ENCODE data around the gene SERP2.
"Not testable (repeated sequence)": the region's sequence is repeated elsewhere in the genome, so short reads cannot be mapped to it uniquely, and the experiment has no call there.

The SERP2 gene

DNA sequence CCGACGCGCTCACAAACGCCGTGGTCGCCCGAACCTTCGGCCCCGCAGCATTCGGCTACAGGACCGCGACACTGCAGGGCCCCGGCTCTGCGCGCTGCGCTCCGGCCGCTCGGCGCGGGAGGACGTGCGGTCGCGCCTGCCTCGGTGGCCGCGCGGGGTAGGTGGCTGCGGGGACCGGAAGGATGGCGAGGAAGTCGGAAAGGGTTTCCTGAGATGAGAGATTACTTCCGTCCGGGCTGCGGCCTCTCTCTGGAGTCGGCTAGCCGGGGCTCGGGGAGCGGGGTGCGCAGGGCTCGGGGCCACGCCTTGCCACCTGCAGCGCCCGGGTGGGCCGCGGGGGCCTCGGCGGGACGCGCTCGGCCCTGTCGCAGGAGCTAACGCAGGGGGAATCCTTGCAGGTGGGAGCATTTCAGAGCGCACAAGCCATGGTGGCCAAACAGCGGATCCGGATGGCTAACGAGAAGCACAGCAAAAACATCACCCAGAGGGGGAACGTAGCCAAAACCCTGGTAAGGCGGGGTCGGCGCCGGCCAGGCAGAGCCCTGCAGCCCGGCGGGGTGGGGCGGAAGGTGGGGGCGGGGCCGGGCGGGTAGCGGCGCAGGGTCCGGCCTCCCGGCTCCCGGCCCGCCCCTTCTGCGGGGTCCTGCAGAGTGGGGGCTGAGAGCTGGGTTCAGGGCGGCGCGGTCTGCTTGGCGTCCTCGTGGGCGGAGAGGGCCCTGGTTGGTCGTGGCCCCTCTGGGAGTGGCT lies at the start of gene SERP2:
TSS of gene SERP2 (plus strand) at position 224 of the 747 bp plus-strand sequence. CDS start at position 426, 202 bp downstream.
- no peak for DNase-seq (ENCODE audit: low read depth in 2 of 3, low spot score in 2 of 3)

DNA sequence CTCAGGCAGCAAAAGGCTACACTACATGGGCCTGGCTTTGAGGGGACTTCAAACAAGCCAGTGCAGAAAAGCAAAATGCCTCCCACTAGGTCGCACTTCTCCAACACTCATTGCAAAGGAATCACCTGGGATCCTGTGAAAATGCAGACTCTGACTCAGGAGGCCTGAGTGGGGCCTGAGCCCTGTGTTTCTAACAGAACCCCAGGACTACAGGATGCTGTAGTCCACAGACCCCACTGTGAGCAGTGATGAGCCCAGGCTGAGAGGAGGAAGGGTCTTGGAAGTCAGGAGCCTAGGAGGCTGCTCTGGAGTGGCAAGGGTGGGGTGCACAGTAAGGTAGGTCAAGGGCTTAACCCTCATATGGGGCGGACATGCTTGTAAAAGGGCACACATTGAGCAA lies 46.7 kb upstream of the SERP2 start:
- DNase-seq (ENCODE audit: low read depth in 2 of 3, low spot score in 2 of 3): no peak

GRCh38 chr13:44329041-44329440 lies 44.6 kb upstream of the SERP2 start:
- DNase-seq (ENCODE audit: low read depth in 2 of 3, low spot score in 2 of 3): not testable (repeated sequence)

GRCh38 chr13:44329909-44330545 lies 43.6 kb upstream of the SERP2 start:
- no peak for DNase-seq (ENCODE audit: low read depth in 2 of 3, low spot score in 2 of 3)

DNA sequence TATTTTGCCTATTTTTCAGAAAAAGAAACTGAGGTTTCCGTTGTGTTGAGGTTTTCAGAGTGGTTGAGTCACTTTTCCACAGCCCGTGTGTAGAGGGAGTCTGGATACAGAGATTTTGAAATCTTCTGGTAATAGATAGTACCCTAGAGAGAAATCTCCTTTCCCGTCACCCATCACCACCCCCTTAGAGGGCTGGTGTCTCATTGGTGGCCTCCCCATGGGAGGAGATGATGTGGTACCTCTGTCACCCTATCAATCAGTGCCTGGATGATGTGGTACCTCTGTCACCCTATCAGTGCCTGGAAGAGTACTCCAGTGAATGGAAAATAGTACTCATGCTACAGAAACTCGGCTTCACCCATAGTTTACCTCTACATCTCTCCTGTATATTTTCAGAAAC lies 42.2 kb upstream of the SERP2 start:
- DNase-seq (ENCODE audit: low read depth in 2 of 3, low spot score in 2 of 3): no peak

GRCh38 chr13:44331912-44332851 lies 41.4 kb upstream of the SERP2 start:
- DNase-seq (ENCODE audit: low read depth in 2 of 3, low spot score in 2 of 3): no peak

- DNase-seq (ENCODE audit: low read depth in 2 of 3, low spot score in 2 of 3): no peak
Observed at GRCh38 chr13:44333950-44334655, 39.5 kb upstream of the SERP2 start.

- no peak for DNase-seq (ENCODE audit: low read depth in 2 of 3, low spot score in 2 of 3)
Observed at GRCh38 chr13:44334751-44335150, 38.9 kb upstream of the SERP2 start.

GRCh38 chr13:44336934-44337333 lies 36.7 kb upstream of the SERP2 start:
- DNase-seq (ENCODE audit: low read depth in 2 of 3, low spot score in 2 of 3): no peak

- no peak for DNase-seq (ENCODE audit: low read depth in 2 of 3, low spot score in 2 of 3)
Observed at GRCh38 chr13:44337581-44337980, 36.0 kb upstream of the SERP2 start.

DNA sequence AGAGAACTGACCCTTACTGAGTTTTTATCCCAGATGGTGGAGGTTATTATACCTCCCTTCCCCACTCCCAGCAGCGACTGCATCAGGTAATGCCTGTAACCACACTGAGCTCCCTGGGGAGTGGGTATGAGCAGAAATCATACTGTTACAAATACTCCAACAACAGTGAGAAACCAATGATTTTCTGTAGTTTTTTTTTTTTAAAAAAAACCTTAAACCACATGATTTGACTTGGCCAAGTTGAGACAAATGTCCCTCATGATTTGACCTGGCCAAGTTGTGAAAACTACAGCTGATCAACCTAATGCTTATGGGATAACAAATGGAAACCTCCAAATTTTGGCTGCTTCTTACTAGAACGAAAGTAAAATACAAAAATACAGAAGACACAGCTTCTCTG lies 33.1 kb upstream of the SERP2 start:
- no peak for DNase-seq (ENCODE audit: low read depth in 2 of 3, low spot score in 2 of 3)

DNA sequence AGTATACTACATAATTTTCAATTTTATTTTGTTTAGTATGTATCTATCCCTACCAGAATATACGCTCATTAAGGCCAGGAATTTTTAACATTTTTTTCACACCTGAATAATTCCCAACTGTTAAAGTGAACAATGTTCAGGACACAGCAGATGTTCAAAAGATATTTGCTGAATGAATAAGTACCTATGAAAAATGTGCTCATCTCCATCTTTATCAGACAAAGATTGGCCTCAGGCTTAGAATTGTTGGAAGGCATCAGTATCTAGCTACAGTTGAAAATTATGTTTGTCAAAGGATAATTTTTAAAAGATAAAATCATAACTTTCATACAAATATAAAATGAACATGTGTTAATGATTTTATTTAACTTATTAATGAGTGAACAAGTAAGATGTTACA lies 30.9 kb upstream of the SERP2 start:
- no peak for DNase-seq (ENCODE audit: low read depth in 2 of 3, low spot score in 2 of 3)

GRCh38 chr13:44346534-44346933 lies 27.1 kb upstream of the SERP2 start:
- DNase-seq (ENCODE audit: low read depth in 2 of 3, low spot score in 2 of 3): no peak

DNA sequence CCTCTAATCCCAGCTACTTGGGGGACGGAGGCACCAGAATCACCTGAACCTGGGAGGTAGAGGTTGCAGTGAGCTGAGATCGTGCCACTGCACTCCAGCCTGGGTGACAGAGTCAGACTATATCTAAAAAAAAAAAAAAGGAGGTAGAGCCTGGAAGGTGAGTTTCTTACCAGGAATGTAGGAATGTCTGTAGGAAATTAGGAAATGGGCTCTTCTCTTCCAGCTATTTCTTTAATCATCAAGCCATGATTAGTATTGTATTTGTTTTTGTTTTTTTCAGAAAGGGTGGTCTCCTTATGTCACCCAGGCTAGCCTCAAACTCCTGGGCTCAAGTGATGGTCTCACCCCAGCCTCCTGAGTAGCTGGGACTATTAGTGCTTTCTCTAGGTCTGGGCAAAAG lies 26.3 kb upstream of the SERP2 start:
- no peak for DNase-seq (ENCODE audit: low read depth in 2 of 3, low spot score in 2 of 3)

GRCh38 chr13:44347949-44348348 lies 25.7 kb upstream of the SERP2 start:
- no peak for DNase-seq (ENCODE audit: low read depth in 2 of 3, low spot score in 2 of 3)

DNA sequence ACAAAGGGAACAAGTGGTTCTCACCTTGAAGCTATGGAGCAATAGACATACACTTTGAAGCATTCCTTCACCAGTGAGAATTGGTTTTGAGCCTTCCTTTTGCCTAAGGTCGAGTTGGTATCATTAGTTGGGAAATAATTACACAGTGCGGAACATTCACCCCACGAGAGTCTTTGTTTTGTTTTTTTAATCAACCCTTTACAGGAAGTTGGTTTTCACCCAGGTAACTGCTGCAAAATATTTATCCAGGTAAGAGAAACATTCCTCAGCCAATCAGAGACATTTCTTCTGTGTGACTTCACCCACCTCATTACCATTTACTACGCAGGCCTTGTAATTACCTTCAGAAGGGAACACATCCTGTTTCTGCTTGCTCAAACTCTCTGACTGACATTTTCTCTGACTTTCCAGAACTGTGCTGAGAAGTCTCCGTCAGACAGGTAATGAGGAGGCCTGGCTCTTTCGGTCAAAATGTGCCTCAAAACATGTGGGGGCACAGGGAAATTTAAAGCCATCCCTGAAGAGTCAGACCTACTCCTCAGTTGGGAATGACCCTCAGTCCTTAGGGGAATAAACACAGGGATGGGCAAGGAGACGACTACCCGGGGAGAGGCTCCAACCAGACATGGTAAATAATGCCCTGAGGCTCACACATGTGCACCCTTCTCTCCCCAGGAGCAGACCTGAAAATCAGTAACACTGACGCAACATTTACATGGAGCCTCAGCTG lies 22.7 kb upstream of the SERP2 start:
- DNase-seq (ENCODE audit: low read depth in 2 of 3, low spot score in 2 of 3): no peak

GRCh38 chr13:44351505-44351854 lies 22.1 kb upstream of the SERP2 start:
- no peak for DNase-seq (ENCODE audit: low read depth in 2 of 3, low spot score in 2 of 3)

- no peak for DNase-seq (ENCODE audit: low read depth in 2 of 3, low spot score in 2 of 3)
Observed at GRCh38 chr13:44352202-44352601, 21.4 kb upstream of the SERP2 start.

- no peak for DNase-seq (ENCODE audit: low read depth in 2 of 3, low spot score in 2 of 3)
Observed at GRCh38 chr13:44352671-44353070, 21.0 kb upstream of the SERP2 start.

GRCh38 chr13:44354331-44354730 lies 19.3 kb upstream of the SERP2 start:
- no peak for DNase-seq (ENCODE audit: low read depth in 2 of 3, low spot score in 2 of 3)

DNA sequence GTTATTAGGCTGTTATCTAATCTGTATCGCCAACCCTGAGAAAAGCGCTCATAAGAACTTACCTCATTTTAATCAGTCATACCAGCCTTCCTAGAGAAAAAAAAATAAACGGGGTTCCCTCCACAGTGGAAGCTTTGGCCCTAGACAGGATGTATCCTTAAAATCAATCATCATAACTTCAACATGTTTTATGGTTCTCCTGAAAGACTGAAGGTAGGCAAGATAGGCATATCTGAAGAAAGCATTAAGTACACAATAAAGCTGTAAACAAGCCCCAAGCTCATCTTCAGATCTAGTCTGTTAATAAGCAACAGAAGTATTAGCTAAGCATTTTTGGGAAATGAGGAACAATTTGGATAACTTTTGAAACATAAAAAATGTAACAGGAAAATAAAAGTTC lies 18.7 kb upstream of the SERP2 start:
- no peak for DNase-seq (ENCODE audit: low read depth in 2 of 3, low spot score in 2 of 3)

Data from activated CD8-positive, alpha-beta memory T cell treated with anti-CD3 and anti-CD28 coated beads for 48 hours (primary cell).